Stimulated activated CD4-positive, alpha-beta T cell treated with anti-CD3 and anti-CD28 coated beads, Interleukin-12 subunit alpha, Interleukin-12 subunit beta, amount 100 ng/mL, for 24 hours (primary cell): ENCODE results near the gene SIK2.
"Not testable (repeated sequence)": the region's sequence is repeated elsewhere in the genome, so short reads cannot be mapped to it uniquely, and the experiment has no call there.

Source experiments
- DNase-seq, 2 experiments: peaks; one replicate each; pipeline ENCODE4 v3.0.0-alpha.2; 2020; ENCODE audit warnings: low read depth in 2 of 2

SIK2 gene

GRCh38 chr11:111759778-111760407 lies 157.6 kb downstream of the SIK2 start:
- no peak for DNase-seq

- DNase-seq, result no peak
Observed at GRCh38 chr11:111761036-111761435, 158.8 kb downstream of the SIK2 start.

- DNase-seq, result no peak
Observed at GRCh38 chr11:111762526-111762925, 160.3 kb downstream of the SIK2 start.

GRCh38 chr11:111762981-111763643 lies 160.9 kb downstream of the SIK2 start:
- DNase-seq, result no peak

- DNase-seq, result no peak
Observed at GRCh38 chr11:111764621-111765020, 162.4 kb downstream of the SIK2 start.

- no peak for DNase-seq
Observed at GRCh38 chr11:111765320-111765983, 163.2 kb downstream of the SIK2 start.

- DNase-seq, result peak; percentile 47 to 59
Observed at GRCh38 chr11:111765984-111766833, 164.0 kb downstream of the SIK2 start, which contains the start of gene PPP2R1B. TSS of gene PPP2R1B (minus strand) at chr11:111766389. CDS start at chr11:111766361, 28 bp downstream.

GRCh38 chr11:111766834-111767142 lies 164.5 kb downstream of the SIK2 start:
- DNase-seq, result no peak

GRCh38 chr11:111770581-111771134 lies 168.4 kb downstream of the SIK2 start:
- no peak for DNase-seq

GRCh38 chr11:111771205-111771604 lies 169.0 kb downstream of the SIK2 start:
- not testable (repeated sequence) for DNase-seq

- DNase-seq, result no peak
Observed at GRCh38 chr11:111772535-111772934, 170.3 kb downstream of the SIK2 start.

- DNase-seq, result no peak
Observed at GRCh38 chr11:111774955-111775710, 172.9 kb downstream of the SIK2 start.

GRCh38 chr11:111776398-111777093 lies 174.3 kb downstream of the SIK2 start:
- DNase-seq, result no peak

- DNase-seq, result no peak
Observed at GRCh38 chr11:111777094-111778046, 175.1 kb downstream of the SIK2 start.

- DNase-seq, result no peak
Observed at GRCh38 chr11:111778047-111778558, 175.9 kb downstream of the SIK2 start.

- no peak for DNase-seq
Observed at GRCh38 chr11:111779118-111779517, 176.9 kb downstream of the SIK2 start.
